NAMALWA (cell line): ENCODE measurements around the gene CEMIP2.
A peak's percentile ranks its signal among the peaks of the same experiment; 100 is the strongest.

Experiments used
- DNase-seq: peaks from one replicate; pipeline ENCODE4 v3.0.0-alpha.2; 2015; ENCODE audit warnings: low spot score

Gene CEMIP2

GRCh38 chr9:71746023-71746757, 22.1 kb downstream of the CEMIP2 start:
- DNase-seq, result no peak

DNA sequence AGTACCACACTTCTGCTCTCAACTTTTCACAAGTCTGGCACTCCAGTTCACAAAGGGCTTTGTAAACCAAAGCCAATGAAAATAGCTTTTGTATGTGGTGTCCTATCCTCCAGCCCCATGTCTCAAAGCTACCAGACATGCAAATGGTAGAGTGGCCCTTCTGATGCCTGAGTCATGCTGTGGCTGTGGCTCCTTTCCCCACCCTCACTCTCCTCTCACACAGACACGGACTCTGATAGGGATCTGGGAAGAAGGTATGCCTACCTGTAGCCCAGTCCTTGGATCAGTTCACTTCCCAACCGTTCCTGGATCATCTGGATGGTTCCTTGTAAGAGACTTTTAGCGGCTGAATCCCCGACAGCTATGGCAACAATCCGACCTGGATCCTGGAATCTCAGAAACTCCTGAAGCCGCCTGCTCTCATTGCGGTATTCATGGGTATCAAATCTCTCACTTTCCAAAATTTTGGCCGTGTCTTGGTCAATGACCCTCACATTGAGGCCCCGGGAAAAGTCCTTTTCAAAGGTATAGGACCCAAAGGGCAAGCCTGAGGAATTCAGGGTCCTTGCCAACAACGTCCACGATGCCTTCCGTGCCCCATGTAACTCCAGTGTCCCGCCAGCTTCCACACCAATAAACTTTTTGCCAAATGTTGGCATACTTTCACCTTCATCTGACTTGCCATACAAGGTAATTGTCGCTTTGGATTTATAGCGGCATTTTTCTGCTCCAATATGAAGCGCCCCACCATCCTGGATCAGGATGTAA, 23.4 kb downstream of the CEMIP2 start:
- no peak for DNase-seq

DNA sequence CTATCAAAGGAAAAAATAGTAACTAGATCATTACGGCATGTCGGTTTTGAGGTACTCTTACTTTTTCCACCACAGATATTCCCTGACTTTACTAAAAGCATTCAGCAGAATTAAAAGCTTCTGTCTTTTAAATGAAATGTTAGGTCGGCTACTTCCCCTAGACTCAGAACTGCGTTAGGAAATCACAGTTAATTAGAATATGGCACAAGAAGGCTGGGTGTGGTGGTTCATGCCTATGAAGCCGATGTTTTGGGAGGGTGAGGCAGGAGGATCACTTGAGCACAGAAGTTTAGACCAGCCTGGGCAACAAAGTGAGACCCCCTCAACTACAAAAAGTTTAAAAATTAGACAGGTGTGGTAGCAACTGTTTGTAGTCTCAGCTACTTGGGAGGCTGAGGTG, 24.4 kb downstream of the CEMIP2 start:
- no peak for DNase-seq

- DNase-seq, result no peak
Observed at GRCh38 chr9:71743217-71743705, 25.1 kb downstream of the CEMIP2 start.

- no peak for DNase-seq
Observed at GRCh38 chr9:71742703-71743102, 25.6 kb downstream of the CEMIP2 start.

GRCh38 chr9:71741926-71742648, 26.2 kb downstream of the CEMIP2 start:
- no peak for DNase-seq

DNA sequence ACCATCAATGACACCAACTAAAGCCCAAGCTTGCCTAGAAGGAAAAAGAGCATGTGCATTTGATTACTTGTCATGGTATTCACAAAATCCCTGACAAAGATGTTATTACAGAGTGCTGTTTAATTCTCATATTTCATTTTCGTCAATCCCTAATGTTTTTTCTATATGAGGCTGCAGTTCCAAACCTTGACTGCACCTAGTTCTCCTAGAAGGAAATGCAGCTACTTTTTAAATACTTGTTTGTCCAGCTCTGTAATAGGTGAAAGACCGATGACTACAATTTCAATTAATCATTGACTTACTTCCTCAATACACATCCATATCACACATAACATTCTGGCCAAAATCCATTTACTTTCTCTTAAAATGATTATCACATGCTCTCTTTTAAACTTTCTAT, 28.1 kb downstream of the CEMIP2 start:
- no peak for DNase-seq

- no peak for DNase-seq
Observed at GRCh38 chr9:71737455-71737854, 30.9 kb downstream of the CEMIP2 start.

DNA sequence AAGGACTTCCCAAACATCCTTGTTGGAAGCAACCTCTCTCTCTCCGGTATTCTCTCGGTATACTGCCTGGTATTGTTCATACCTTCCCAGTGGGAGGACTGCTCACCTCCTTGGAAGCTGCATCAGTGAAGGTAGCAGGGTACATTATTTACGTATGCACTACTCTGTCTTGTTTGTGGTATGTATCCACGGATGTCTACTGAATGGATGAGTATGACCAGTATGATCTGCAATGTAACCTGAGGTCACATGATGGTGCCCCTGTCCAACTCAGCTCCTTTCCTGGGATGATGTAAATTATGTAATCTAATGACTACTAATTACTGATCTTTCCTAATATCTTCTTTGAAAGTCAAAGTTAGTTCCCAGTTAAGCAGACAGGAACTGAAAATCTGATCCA, 32.1 kb downstream of the CEMIP2 start:
- DNase-seq, result no peak

- DNase-seq, result no peak
Observed at GRCh38 chr9:71734950-71735349, 33.4 kb downstream of the CEMIP2 start.

DNA sequence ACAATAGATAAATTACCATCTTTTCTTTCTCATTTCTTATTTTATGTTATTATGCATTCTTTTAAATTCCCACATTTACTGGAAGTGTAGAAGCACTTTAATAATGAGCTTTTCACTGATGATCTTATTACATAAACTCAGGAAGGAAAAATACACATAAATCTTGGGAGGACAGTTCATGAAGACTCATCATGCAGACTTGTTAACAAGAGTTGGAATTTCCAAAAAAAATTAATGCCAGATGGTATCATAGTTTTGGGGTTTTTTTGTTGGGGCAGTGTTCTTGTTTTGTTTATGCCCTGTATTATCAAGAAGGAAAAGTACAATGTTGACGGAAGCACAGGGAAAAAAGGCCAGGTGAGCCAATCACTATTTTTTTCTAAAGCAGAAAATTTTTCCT, 35.1 kb downstream of the CEMIP2 start:
- DNase-seq, result no peak

GRCh38 chr9:71729816-71730526, 38.3 kb downstream of the CEMIP2 start:
- DNase-seq, result no peak

DNA sequence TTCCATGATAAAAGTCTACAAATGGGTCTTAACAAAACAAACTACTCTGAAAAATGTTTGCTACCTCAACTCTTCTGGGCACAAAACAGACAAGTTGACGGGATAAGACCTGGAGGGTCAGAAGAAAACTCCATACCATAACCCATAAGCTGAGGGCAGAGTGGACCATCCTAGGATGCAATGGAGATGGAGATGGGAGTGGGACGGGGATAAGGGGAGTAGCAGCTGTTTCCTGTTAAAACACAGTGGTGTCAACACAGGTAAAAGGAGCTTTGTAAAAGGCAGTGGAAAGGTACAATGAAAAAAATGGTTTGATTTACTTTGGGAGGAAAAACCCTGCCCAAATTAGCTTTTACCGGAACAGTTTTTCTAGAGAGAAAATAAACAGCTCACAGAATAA, 41.6 kb downstream of the CEMIP2 start:
- DNase-seq, result no peak

- DNase-seq, result no peak
Observed at GRCh38 chr9:71725590-71726338, 42.5 kb downstream of the CEMIP2 start.

DNA sequence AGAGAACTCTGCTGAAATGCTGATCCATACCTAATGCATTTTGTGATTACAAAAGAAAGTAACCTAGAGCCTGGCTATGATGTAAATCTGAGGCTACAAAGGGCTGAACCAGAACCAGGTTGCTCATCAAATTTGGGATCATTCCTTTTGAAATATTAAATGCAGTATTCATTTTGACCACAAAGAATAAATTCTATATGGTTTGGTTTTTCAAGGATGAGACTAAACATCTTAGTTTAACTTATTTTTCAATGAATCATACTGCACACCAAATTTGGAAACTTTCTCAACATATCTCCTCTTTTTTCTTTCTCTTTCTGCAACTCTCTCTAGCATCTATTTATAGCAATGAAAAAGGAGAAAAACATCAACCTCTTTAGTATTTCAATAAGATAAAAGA, 46.5 kb downstream of the CEMIP2 start:
- no peak for DNase-seq

DNA sequence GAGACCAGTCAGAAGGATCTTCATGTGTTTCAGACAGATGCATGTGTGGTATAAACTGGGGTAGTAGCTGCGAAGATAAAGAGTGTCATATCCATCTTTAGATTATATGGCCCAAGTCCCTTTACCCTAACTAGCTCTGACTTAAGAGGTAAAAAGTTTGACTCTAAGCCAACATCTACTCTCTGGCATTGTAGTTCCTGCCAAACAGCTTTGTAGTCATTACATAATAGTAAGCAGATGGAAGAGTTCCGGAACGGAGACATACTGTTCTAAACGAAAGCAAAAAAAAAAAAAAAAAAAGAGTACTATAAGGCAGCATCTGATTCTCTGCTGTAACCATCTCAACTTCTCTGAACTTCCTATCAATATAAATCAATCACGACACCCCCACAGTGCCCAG, 48.8 kb downstream of the CEMIP2 start:
- DNase-seq, result no peak

- DNase-seq, result no peak
Observed at GRCh38 chr9:71719088-71719487, 49.2 kb downstream of the CEMIP2 start.

DNA sequence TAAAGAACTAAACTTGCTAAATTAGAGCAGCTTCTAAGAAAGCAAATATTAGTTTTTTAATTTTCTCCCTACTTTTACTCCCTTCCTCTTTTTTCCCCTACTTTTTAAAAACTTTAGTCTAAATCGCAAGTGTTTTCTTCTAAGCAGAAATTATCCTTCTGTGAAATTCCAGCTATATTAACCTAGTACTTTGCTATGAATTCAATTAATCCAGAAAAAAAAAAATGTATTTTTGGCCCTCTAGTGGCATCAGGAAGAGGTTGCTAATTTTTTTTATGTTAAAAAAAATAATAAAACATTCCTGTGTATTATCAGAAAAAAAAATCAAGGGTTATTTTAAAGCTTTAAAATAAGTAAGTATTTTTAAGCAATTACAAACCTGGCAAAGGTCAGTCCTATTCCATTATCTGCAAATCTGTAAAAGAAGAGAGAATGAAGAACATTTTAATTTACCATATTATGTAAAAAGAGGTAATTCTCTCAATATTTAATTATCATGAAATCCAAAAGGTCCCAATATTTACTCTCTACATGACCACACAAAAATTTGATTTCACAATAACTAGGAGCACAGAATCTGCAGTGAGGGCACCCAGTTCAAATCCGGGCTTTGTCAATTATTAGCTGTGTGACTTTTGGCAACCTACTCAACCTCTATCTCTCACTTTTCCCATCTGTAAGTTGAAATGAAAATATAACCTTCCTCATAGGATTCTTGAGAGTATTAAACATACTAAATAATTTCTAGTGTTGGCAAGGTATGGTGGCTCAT, 52.0 kb downstream of the CEMIP2 start:
- DNase-seq, result peak; percentile 8

DNA sequence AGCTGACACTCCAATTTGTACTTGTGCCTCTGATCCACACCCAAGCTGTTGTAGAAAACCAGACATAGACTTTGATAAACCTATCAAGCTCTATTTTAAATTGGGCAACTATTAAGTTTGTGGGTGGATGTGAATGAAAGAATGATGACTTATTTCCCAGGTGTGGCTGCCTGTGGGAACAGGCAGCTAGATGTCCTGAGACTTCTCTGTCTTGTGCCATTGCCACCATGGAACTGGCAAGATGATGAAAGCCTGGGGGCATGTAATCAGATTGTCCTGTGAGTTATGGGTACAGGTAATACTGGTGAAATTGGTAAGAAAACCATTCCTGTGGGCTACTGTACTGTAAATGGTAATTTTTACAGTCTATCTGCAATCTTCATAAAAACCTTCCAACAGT, 57.5 kb downstream of the CEMIP2 start:
- DNase-seq, result no peak

DNA sequence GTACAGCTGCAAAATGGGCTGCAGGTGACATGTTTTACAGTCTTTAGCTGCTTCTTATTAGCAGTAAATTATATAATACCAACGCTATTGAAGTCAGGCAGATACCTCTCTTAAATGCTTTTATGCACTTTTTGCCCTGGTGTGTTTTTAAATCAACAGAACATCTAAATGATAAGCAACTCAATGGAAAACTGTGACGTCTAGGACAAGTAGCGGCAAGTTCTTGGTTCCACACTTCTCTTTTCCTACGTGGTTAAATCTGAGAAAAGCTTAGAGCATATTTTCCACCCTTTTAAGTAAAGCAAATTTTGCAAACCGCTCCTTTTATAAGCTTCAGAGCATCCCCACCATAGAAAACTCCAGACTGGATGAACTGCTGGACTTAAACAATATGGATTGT, 58.1 kb downstream of the CEMIP2 start:
- DNase-seq, result no peak

GRCh38 chr9:71709384-71709783, 58.9 kb downstream of the CEMIP2 start:
- DNase-seq, result no peak
